ENCODE data around the gene AK1. TPM values are rescaled to one million over a fixed set of nuclear protein-coding genes. Genes with fewer than 3 reads are reported as not detected.

The AK1 gene
- total RNA-seq, 1 donor from 2014 or later = 359 TPM

DNA sequence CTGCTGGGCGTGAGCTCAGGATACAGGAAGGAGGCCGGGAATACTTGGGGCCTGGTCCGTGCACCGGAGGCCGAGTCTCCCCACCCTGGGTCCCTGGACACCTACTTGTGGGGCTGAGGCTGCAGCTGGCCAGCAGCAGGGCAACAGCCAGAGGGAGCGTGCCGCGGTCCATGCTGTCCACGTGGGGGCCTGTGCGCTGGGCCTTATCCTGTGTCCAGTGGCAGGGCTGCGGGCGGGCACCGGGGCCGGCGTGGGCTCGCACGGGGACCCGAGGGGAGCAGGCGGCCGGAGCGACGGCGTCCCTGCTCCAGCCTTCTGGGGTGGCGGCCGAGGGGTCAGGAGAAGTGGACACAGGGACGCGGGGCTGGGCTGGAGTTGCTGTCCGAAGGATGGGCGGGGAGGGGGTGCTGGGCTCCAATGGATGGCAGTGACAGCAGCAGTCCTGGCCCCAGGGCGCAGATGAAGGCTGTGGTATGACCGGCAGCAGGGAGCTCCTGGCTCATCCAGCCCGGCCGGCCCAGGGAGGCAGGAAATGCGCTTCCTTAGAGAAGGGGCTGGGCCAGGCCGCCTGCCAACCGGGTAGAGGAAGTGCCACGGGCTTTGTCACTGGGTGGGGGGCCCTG is 23.2 kb downstream of the AK1 start, which contains the start of gene ENG:
Gene ENG (minus strand): TSS at position 475 of the 623 bp plus-strand sequence. CDS start 303 bp downstream, at position 172.
- Histone ChIP-seq H3K9ac (ENCODE audit: low read depth in 1 of 3, low read length in 3 of 3) (peak within 1 kb of the TSS; percentile 64 to 83 (median 81)), H3K4me1 (ENCODE audit: control insufficient read depth in 3 of 3, insufficient read depth in 3 of 3, low read length in 3 of 3) (peaks cover 39 to 59% (median 59%) of the 10 kb centered on the region in 3 donors), H3K27ac (ENCODE audit: low read depth, low read length) (peak within 1 kb of the TSS; percentile 69), H3K9me3 (ENCODE audit: control insufficient read depth in 3 of 3, low read length in 3 of 3) (no peaks in the 10 kb centered on the region), H3K4me3 (ENCODE audit: low read length in 3 of 3) (peak within 1 kb of the TSS; percentile 71 to 76 (median 76)), H3K27me3 (ENCODE audit: control insufficient read depth in 3 of 3, insufficient read depth in 3 of 3, low read length in 3 of 3) (no peaks in the 10 kb centered on the region), H3K36me3 (ENCODE audit: control insufficient read depth in 3 of 3, insufficient read depth in 3 of 3, low read length in 3 of 3) (peaks cover 0 to 11% (median 2%) of the 10 kb centered on the region in 3 donors)

DNA sequence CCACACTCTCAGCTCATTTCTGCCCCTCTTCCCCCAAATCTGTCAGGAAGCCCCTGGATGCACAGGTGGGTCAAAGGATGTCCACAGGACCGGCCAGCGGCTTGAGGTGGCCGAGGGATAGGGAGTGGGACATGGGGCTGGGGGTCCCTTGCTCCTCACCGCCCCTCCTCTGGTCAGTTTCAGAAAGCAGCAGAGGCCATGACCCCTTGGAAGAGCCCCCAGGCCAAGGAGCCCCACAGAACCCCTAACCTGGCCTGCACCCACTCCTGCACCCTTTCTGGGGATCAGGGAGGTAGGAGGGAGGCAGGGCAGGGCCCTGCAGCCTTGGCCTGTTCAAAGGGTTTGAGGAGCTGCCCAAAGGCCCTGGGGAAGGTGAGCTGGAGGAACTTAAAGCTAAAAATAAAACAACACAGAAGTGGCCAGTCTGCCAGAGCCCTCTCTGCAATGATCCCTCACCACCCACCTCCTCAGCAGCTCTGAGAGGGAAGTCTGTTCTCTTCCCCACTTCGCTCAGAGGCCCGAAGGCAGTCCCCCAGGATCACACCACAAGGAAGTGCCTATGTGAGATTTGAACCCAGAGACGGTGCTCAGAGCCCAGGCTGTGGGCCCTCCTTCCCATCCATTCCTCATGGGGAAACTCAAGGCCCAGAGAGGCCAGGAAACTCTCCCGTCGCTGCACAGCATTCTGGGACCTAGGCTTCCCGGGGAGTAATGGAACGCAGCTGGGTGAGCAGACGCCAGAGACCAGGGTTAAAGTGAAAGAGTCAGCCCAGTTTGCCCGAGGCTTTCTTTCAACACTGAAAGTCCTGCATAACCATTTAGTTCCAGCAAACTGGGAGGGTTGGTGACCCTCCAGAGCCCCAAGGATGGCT is 23.9 kb downstream of the AK1 start:
- no peaks in the 10 kb centered on the region for H3K27me3 ChIP-seq (ENCODE audit: control insufficient read depth in 3 of 3, insufficient read depth in 3 of 3, low read length in 3 of 3)
- H3K9me3 ChIP-seq (ENCODE audit: control insufficient read depth in 3 of 3, low read length in 3 of 3) = no peaks in the 10 kb centered on the region
- H3K36me3 ChIP-seq (ENCODE audit: control insufficient read depth in 3 of 3, insufficient read depth in 3 of 3, low read length in 3 of 3) = peaks cover 0 to 18% (median 2%) of the 10 kb centered on the region in 3 donors
- peak overlapping the region; percentile 64 to 83 (median 81) for H3K9ac ChIP-seq (ENCODE audit: low read depth in 1 of 3, low read length in 3 of 3)
- H3K4me3 ChIP-seq (ENCODE audit: low read length in 3 of 3) = peak overlapping the region; percentile 71 to 76 (median 76)
- H3K27ac ChIP-seq (ENCODE audit: low read depth, low read length) = peak overlapping the region; percentile 69
- H3K4me1 ChIP-seq (ENCODE audit: control insufficient read depth in 3 of 3, insufficient read depth in 3 of 3, low read length in 3 of 3) = peaks cover 34 to 52% (median 52%) of the 10 kb centered on the region in 3 donors

DNA sequence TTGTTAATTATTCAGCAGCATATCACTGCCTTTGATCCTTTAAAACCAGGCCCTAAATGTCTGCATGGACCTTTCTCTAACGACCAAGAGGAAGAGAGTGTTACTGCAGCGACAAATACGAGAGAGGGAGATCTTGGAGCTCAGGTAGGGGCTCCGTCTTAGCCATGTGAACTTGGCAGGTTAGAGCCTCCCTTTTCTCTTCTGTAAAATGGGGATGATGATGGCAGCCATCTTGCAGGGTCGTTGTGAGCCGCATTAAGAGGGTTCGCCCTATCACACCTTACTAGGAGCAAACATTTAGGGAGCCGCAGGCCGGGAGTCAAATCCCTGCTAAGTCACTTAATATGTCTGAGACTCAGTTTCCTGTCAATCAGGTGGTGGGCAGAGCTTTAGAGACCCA is 24.6 kb downstream of the AK1 start:
- peak overlapping the region; percentile 64 to 83 (median 81) for H3K9ac ChIP-seq (ENCODE audit: low read depth in 1 of 3, low read length in 3 of 3)
- H3K4me3 ChIP-seq (ENCODE audit: low read length in 3 of 3) = peak overlapping the region; percentile 71 to 76 (median 76)
- no peaks in the 10 kb centered on the region for H3K27me3 ChIP-seq (ENCODE audit: control insufficient read depth in 3 of 3, insufficient read depth in 3 of 3, low read length in 3 of 3)
- peaks cover 0 to 19% (median 2%) of the 10 kb centered on the region in 3 donors for H3K36me3 ChIP-seq (ENCODE audit: control insufficient read depth in 3 of 3, insufficient read depth in 3 of 3, low read length in 3 of 3)
- H3K4me1 ChIP-seq (ENCODE audit: control insufficient read depth in 3 of 3, insufficient read depth in 3 of 3, low read length in 3 of 3) = peaks cover 32 to 48% (median 46%) of the 10 kb centered on the region in 3 donors
- no peak overlapping the region for H3K27ac ChIP-seq (ENCODE audit: low read depth, low read length)
- no peaks in the 10 kb centered on the region for H3K9me3 ChIP-seq (ENCODE audit: control insufficient read depth in 3 of 3, low read length in 3 of 3)

DNA sequence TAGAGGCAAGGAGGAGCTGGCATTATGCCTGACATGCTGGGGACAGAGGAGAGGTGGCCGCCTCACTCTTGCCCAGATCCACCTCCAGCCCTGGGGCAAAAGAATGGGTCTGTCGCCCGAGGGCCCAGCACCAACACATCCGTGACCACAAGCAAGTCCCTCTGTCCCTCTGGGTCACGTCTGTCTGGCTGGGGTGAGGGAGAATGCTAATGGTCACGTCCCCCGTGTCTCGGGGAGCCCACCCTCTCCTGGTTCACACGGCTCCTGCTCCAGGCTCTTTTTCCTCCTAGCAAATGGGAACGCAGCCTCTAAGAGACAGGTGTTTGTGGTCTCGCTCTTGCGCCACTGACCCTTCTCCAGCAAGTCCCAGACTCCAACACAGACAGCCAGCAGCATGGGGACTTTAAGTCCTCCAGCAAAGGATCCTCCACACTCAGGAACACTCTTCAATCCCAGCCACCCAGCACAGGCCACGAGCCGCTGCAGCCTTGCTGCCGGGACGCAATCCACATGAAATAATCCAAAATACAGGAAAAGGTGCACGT is 27.1 kb downstream of the AK1 start:
- H3K36me3 ChIP-seq (ENCODE audit: control insufficient read depth in 3 of 3, insufficient read depth in 3 of 3, low read length in 3 of 3) = peaks cover 0 to 21% (median 2%) of the 10 kb centered on the region in 3 donors
- H3K9ac ChIP-seq (ENCODE audit: low read depth in 1 of 3, low read length in 3 of 3) = peak overlapping the region in 1 of 3 donors; percentile 61
- peaks cover 44 to 50% (median 46%) of the 10 kb centered on the region in 3 donors for H3K4me1 ChIP-seq (ENCODE audit: control insufficient read depth in 3 of 3, insufficient read depth in 3 of 3, low read length in 3 of 3)
- H3K4me3 ChIP-seq (ENCODE audit: low read length in 3 of 3) = peak overlapping the region; percentile 27 to 54 (median 49)
- no peak overlapping the region for H3K27ac ChIP-seq (ENCODE audit: low read depth, low read length)
- no peaks in the 10 kb centered on the region for H3K9me3 ChIP-seq (ENCODE audit: control insufficient read depth in 3 of 3, low read length in 3 of 3)
- no peaks in the 10 kb centered on the region for H3K27me3 ChIP-seq (ENCODE audit: control insufficient read depth in 3 of 3, insufficient read depth in 3 of 3, low read length in 3 of 3)

DNA sequence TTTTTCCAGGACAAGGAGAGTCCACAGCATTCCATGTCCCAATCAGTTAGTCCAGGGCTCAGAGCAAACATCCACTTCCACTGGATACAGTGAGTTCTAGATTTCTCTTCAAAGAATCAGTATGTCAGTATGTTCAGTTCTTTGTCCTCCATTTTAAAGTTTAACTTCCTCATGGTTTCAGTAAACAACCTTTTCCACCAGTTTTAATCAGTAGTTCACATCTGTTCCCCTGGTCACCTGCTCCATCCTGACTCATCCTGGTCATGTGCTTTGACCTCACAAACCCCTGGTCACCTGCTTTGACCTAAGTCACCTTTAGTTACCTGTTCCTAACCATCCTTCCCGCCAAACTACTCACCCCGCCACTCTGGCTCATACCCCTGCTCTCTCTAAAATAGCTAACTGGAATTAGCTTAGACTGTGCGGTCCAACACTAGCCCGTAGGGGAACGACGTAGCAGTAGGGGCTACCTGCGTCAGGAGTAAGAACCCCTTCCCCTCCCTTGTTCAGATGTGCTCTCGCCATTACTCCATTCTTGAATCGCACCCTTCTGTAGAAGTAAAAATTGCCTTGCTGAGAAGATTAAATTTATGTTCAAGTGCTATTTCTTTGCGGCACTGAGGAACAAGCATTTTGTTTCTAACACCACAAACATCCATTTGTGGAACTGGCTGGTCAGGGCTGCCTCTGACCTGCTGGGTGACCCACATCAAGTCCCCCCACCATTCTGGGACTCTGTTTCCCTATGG is 28.5 kb downstream of the AK1 start:
- Histone ChIP-seq H3K27me3 (ENCODE audit: control insufficient read depth in 3 of 3, insufficient read depth in 3 of 3, low read length in 3 of 3) (no peaks in the 10 kb centered on the region), H3K4me1 (ENCODE audit: control insufficient read depth in 3 of 3, insufficient read depth in 3 of 3, low read length in 3 of 3) (peaks cover 45 to 48% (median 47%) of the 10 kb centered on the region in 3 donors), H3K9ac (ENCODE audit: low read depth in 1 of 3, low read length in 3 of 3) (peak overlapping the region in 1 of 3 donors; percentile 51), H3K36me3 (ENCODE audit: control insufficient read depth in 3 of 3, insufficient read depth in 3 of 3, low read length in 3 of 3) (peaks cover 0 to 21% (median 2%) of the 10 kb centered on the region in 3 donors), H3K27ac (ENCODE audit: low read depth, low read length) (no peak overlapping the region), H3K9me3 (ENCODE audit: control insufficient read depth in 3 of 3, low read length in 3 of 3) (no peaks in the 10 kb centered on the region), H3K4me3 (ENCODE audit: low read length in 3 of 3) (peak overlapping the region in 1 of 3 donors; percentile 54)

DNA sequence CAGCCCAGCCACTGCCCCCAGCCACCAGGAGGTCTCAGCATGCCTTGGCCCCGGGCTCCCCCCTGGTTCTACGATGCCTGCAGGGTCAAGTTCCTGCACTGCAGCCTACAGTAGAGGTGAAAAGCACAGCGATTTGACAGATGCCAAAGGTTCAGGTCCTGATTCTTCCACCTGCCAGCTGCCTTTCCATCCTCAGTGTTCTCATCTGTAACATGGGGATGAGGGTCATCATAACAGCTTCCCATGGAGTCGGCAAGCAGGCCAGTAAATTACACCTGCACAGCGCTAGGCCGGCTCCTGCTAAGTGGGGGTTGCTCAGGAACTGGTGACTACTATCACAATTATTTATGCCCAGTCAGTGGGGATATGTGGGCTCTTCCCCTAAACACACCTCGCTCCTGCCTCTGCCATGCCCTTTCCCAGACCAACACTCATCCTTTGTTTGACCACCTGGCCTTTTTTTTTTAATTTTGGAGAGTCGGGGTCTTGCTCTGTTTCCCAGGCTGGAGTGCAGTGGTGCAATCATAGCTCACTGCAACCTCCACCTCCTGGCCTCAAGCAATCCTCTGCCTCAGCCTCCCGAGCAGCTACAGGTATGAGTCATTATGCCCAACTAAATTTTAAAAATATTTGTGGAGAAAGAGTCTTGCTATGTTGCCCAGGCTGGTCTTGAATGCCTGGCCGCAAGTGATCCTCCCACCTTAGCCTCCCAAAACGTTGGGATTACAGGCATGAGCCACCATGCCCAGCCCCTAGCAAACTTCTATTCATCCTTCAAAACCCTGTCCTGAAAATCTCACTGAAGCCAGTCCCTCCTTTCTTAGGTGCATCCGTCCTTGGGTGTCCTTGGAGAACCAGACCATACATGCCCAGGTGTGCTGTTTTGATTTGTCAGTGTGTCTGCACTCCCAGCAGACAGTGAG is 29.4 kb downstream of the AK1 start:
- peaks cover 37 to 40% (median 39%) of the 10 kb centered on the region in 3 donors for H3K4me1 ChIP-seq (ENCODE audit: control insufficient read depth in 3 of 3, insufficient read depth in 3 of 3, low read length in 3 of 3)
- peak overlapping the region in 1 of 3 donors; percentile 52 for H3K4me3 ChIP-seq (ENCODE audit: low read length in 3 of 3)
- no peaks in the 10 kb centered on the region for H3K27me3 ChIP-seq (ENCODE audit: control insufficient read depth in 3 of 3, insufficient read depth in 3 of 3, low read length in 3 of 3)
- no peaks in the 10 kb centered on the region for H3K9me3 ChIP-seq (ENCODE audit: control insufficient read depth in 3 of 3, low read length in 3 of 3)
- peak overlapping the region; percentile 32 to 66 (median 47) for H3K9ac ChIP-seq (ENCODE audit: low read depth in 1 of 3, low read length in 3 of 3)
- peak overlapping the region; percentile 74 for H3K27ac ChIP-seq (ENCODE audit: low read depth, low read length)
- H3K36me3 ChIP-seq (ENCODE audit: control insufficient read depth in 3 of 3, insufficient read depth in 3 of 3, low read length in 3 of 3) = peaks cover 0 to 21% (median 3%) of the 10 kb centered on the region in 3 donors

DNA sequence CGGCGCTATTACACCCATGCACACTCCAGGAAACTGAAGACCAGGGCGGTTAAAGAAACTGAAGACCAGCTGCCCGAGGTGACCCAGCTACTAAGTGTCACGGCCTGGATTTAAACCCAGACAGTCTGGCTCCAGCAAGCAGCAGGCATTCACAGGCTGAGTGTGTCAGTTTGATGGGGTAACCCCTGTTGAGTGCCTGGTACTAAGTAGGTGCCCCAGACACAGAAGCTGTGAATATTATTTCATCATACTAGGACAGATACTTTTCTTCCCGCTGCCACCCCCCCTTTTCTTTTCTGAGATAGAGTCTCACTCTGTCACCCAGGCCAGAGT is 30.3 kb downstream of the AK1 start:
- peak overlapping the region in 2 of 3 donors; percentile 65 to 66 for H3K9ac ChIP-seq (ENCODE audit: low read depth in 1 of 3, low read length in 3 of 3)
- H3K27ac ChIP-seq (ENCODE audit: low read depth, low read length) = peak overlapping the region; percentile 74
- H3K9me3 ChIP-seq (ENCODE audit: control insufficient read depth in 3 of 3, low read length in 3 of 3) = no peaks in the 10 kb centered on the region
- H3K4me3 ChIP-seq (ENCODE audit: low read length in 3 of 3) = peak overlapping the region; percentile 9 to 61 (median 38)
- H3K4me1 ChIP-seq (ENCODE audit: control insufficient read depth in 3 of 3, insufficient read depth in 3 of 3, low read length in 3 of 3) = peaks cover 34 to 37% (median 35%) of the 10 kb centered on the region in 3 donors
- H3K27me3 ChIP-seq (ENCODE audit: control insufficient read depth in 3 of 3, insufficient read depth in 3 of 3, low read length in 3 of 3) = no peaks in the 10 kb centered on the region
- peaks cover 0 to 18% (median 8%) of the 10 kb centered on the region in 3 donors for H3K36me3 ChIP-seq (ENCODE audit: control insufficient read depth in 3 of 3, insufficient read depth in 3 of 3, low read length in 3 of 3)

DNA sequence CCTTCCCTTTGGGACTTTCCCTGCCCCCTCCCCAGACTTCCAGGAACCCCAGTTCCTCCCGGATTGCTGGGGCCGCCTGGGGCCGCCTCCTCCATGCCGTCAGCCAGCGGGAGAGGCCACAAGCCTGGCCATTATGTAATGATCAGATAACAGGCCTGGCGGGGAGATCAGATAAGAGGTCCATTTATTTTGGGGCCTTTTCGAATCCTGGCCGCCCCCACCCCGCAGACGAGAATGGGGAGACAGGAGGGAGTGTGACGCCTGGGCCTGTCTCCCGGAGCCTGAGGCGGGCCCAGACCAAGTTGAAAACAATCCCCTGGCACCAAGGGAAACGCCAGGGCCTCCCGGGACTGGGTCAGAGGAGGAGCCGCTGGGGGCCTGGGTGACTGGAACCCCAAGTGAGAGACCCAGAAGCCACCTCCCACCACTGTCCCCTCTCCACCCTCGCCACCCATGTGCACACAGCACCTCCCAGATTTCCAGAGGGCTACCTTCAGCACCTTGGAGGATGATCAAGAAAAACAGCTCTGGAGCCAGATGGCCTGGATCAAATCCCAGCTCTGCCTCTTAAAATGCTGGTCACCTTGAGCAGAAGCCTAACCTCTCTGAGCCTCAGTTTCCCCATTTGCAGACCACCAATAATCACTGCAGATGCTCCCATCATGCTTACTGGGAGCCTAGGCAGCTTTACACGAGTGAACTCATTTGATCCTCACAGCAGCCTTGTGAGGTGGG is 30.9 kb downstream of the AK1 start:
- no peaks in the 10 kb centered on the region for H3K9me3 ChIP-seq (ENCODE audit: control insufficient read depth in 3 of 3, low read length in 3 of 3)
- no peaks in the 10 kb centered on the region for H3K27me3 ChIP-seq (ENCODE audit: control insufficient read depth in 3 of 3, insufficient read depth in 3 of 3, low read length in 3 of 3)
- peak overlapping the region; percentile 53 to 66 (median 65) for H3K9ac ChIP-seq (ENCODE audit: low read depth in 1 of 3, low read length in 3 of 3)
- H3K4me3 ChIP-seq (ENCODE audit: low read length in 3 of 3) = peak overlapping the region; percentile 9 to 61 (median 38)
- H3K36me3 ChIP-seq (ENCODE audit: control insufficient read depth in 3 of 3, insufficient read depth in 3 of 3, low read length in 3 of 3) = peaks cover 0 to 20% (median 11%) of the 10 kb centered on the region in 3 donors
- peaks cover 36 to 40% (median 38%) of the 10 kb centered on the region in 3 donors for H3K4me1 ChIP-seq (ENCODE audit: control insufficient read depth in 3 of 3, insufficient read depth in 3 of 3, low read length in 3 of 3)
- peak overlapping the region; percentile 74 for H3K27ac ChIP-seq (ENCODE audit: low read depth, low read length)
